ENCODE data around the gene EYA2. TPM values are rescaled to one million over a fixed set of nuclear protein-coding genes. Genes with fewer than 3 reads are reported as not detected.

Gene EYA2
- total and polyA plus RNA-seq, 2 experiments from 2014 or later, result 0.18 TPM; not detected in 1

DNA sequence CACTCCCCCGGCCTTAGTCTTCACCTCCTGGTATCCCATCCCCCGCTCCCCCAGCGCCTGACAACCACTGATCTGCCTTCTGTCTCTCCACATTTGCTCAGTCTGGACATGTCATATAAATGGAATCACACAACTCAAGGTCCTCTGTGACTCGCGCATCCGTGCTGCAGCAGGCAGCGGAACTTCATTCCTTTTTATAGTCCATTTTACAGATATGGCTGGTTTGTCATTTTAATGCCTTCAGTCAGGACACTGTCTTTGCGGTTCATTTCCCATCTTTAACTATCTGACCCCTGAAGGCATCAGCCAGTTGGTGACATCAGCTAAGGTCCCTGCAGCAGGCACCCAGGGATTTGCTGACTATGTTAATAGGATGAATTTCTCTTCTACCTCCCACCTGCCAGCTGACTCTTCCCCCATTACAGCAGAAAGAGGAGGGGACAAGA, 336.2 kb downstream of the EYA2 start:
- H3K27me3 ChIP-seq (replicated peaks; ENCODE audit: insufficient read depth), result no peaks in the 10 kb centered on the region
- H3K9me3 ChIP-seq (ENCODE audit: low read depth), result no peaks in the 10 kb centered on the region
- H3K4me2 ChIP-seq (ENCODE audit: unreplicated experiment), result no peak overlapping the region
- H3K4me1 ChIP-seq (ENCODE audit: insufficient read depth), result peaks cover 9% of the 10 kb centered on the region; the same call in 1 of the 2 replicates
- H3K27ac ChIP-seq, result no peak overlapping the region
- H3K9me2 ChIP-seq (ENCODE audit: insufficient read depth), result no peaks in the 10 kb centered on the region
- 0 out of 2 replicates have a peak, but pooled peaks cover under 1% of the 10 kb centered on the region for H3K79me2 ChIP-seq (ENCODE audit: insufficient read depth)
- in situ Hi-C loops (cut with MboI), result no loop called here
- WGBS, 2 experiments (ENCODE audit: low coverage in 1 of 2, low lambda C conversion rate in 2 of 2, missing lambda C conversion rate in 2 of 2), result 97 to 98% methylated on average over 8 of the region's 8 CpGs
- peaks cover 12% of the 10 kb centered on the region; the same call in 1 of the 2 replicates for H3K36me3 ChIP-seq (ENCODE audit: low read depth)
- TF ChIP-seq EZH2 (IDR thresholded peaks at IDR 0.05; ENCODE audit: insufficient read depth, poor library complexity, severe bottlenecking), result no peak
- no peak for TF ChIP-seq EZH2phosphoT487 (IDR thresholded peaks at IDR 0.05; ENCODE audit: insufficient read depth, low read depth)
- no peaks in the 10 kb centered on the region for H4K20me1 ChIP-seq (ENCODE audit: insufficient read depth)
- H3K9ac ChIP-seq, result no peak overlapping the region
- no peaks in the 10 kb centered on the region; the same call in 1 of the 2 replicates for H3F3A ChIP-seq (ENCODE audit: insufficient read depth)
- H2AFZ ChIP-seq, result no peak overlapping the region
- DNase-seq, result peak; percentile 19
- H3K4me3 ChIP-seq, result no peak overlapping the region

DNA sequence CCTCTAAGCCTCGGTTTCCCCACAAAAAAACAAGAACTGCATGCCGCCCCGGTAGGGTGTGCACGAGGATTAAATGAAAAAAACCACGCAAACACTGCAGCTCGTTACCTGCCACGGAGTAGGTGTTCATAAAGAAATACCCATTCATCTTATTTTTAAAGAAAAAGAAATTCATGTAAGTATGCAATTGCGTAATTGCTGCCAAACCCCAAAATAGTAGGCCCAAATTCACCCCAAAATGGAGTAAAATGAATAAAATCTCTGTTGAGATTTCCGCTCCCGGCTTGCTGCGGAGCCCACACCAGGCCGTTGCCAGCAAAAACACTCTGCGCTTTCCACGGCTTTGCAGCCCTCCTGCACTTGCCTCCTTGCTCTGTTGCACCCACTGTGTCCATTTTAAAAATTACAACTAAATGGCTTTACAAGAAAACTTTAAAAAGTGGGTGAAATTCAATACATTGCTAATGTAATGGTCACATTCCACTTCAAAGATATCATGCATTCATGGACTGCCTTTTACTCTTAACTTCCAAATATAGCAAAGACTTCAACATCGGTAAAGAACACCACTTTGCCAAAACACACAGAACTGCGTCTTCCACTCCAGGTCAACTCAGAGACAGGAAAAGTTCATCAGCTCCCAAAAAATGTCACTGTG, 336.9 kb downstream of the EYA2 start:
- Histone ChIP-seq H2AFZ (no peak overlapping the region), H3K9me3 (ENCODE audit: low read depth) (no peaks in the 10 kb centered on the region), H3K9ac (no peak overlapping the region), H3K27me3 (replicated peaks; ENCODE audit: insufficient read depth) (no peaks in the 10 kb centered on the region), H3K4me2 (ENCODE audit: unreplicated experiment) (peak overlapping the region; percentile 38), H4K20me1 (ENCODE audit: insufficient read depth) (no peaks in the 10 kb centered on the region), H3K27ac (0 out of 2 replicates have a peak overlapping the region, but pooled peaks have one; percentile 12), H3K79me2 (ENCODE audit: insufficient read depth) (peaks cover 8% of the 10 kb centered on the region; the same call in 1 of the 2 replicates), H3F3A (ENCODE audit: insufficient read depth) (no peaks in the 10 kb centered on the region; the same call in 1 of the 2 replicates), H3K9me2 (ENCODE audit: insufficient read depth) (no peaks in the 10 kb centered on the region), H3K36me3 (ENCODE audit: low read depth) (peaks cover 19% of the 10 kb centered on the region; the same call in 1 of the 2 replicates), H3K4me3 (no peak overlapping the region), H3K4me1 (ENCODE audit: insufficient read depth) (peaks cover 9% of the 10 kb centered on the region; the same call in 1 of the 2 replicates)
- peak; percentile 28 for DNase-seq
- 87 to 92% methylated on average over 16 of the region's 16 CpGs for WGBS, 2 experiments (ENCODE audit: low coverage in 1 of 2, low lambda C conversion rate in 2 of 2, missing lambda C conversion rate in 2 of 2)
- TF ChIP-seq EZH2 (IDR thresholded peaks at IDR 0.05; ENCODE audit: insufficient read depth, poor library complexity, severe bottlenecking), result no peak
- no peak for TF ChIP-seq EZH2phosphoT487 (IDR thresholded peaks at IDR 0.05; ENCODE audit: insufficient read depth, low read depth)
- in situ Hi-C loops (cut with MboI), result no loop called here

DNA sequence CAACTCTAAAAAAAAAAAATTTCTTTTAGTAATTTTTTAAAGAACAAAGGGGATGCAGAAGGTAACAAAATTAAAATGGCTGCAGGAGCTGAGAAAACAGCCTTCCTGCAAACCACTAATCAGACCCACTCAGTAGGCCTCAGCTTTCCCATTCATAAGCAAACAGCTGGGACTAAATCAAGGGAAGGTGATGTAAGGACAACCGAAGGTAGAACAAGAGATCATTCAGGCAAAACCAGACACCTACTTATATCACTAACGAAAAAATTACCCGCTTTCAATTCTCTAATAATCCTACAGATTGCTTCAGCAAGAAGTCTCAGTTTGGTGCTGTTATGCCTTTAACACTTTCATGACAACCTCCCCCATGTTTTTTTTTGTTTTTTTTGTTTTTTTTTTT, 337.9 kb downstream of the EYA2 start:
- H3K4me2 ChIP-seq (ENCODE audit: unreplicated experiment), result no peak overlapping the region
- H4K20me1 ChIP-seq (ENCODE audit: insufficient read depth), result no peaks in the 10 kb centered on the region
- WGBS, 2 experiments (ENCODE audit: low coverage in 1 of 2, low lambda C conversion rate in 2 of 2, missing lambda C conversion rate in 2 of 2), result 98 to 100% methylated on average over 3 of the region's 3 CpGs
- no peak for TF ChIP-seq EZH2 (IDR thresholded peaks at IDR 0.05; ENCODE audit: insufficient read depth, poor library complexity, severe bottlenecking)
- TF ChIP-seq EZH2phosphoT487 (IDR thresholded peaks at IDR 0.05; ENCODE audit: insufficient read depth, low read depth), result no peak
- in situ Hi-C loops (cut with MboI), result no loop called here
- H3K4me1 ChIP-seq (ENCODE audit: insufficient read depth), result peaks cover 9% of the 10 kb centered on the region; the same call in 1 of the 2 replicates
- no peak overlapping the region for H2AFZ ChIP-seq
- no peak overlapping the region for H3K9ac ChIP-seq
- H3K79me2 ChIP-seq (ENCODE audit: insufficient read depth), result peaks cover 13% of the 10 kb centered on the region; the same call in 1 of the 2 replicates
- no peak overlapping the region for H3K4me3 ChIP-seq
- H3K27ac ChIP-seq, result no peak overlapping the region
- DNase-seq, result no peak
- peaks cover 18% of the 10 kb centered on the region; the same call in 1 of the 2 replicates for H3K36me3 ChIP-seq (ENCODE audit: low read depth)
- H3K9me3 ChIP-seq (ENCODE audit: low read depth), result no peaks in the 10 kb centered on the region
- H3F3A ChIP-seq (ENCODE audit: insufficient read depth), result no peaks in the 10 kb centered on the region; the same call in 1 of the 2 replicates
- H3K9me2 ChIP-seq (ENCODE audit: insufficient read depth), result no peaks in the 10 kb centered on the region
- no peaks in the 10 kb centered on the region for H3K27me3 ChIP-seq (replicated peaks; ENCODE audit: insufficient read depth)

DNA sequence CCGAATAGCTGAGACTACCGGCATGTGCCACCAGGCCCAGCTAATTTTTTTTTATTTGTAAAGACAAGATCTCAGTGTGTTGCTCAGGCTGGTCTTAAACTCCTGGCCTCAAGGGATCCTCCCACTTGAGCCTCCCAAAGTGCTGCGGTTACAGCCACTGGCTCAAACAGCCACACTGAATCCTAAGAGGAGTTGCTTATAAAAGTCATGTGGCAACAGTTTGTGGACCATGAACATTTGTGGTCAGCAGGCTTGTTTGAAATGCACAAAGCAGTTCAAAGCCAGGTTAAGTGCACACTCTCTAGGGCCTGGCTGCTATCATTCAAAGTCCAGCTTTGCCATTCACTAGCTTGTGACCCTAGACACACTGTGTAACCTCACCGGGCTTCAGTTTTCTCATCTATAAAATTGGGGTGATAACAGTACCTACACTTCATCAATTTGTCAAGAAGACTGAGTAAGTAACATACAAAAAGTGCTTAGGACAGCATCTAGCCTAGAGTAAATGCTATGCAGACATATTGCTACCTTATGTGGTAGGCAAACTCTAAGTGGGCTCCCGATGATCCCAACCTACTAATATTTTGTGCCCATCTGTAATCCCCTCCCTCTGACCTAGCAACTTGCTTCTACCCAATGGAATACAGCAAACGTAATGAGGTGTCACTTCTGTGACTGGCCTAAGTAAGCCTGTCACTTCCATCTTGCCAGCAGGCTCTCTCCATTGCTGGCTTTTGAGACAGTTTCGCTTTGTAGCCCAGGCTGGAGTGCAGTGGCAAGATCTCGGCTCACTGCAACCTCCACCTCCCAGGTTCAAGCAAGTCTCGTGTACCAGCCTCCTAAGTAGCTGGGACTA, 338.9 kb downstream of the EYA2 start:
- no peaks in the 10 kb centered on the region; the same call in 1 of the 2 replicates for H3F3A ChIP-seq (ENCODE audit: insufficient read depth)

More for the DNA sequence above, 338.9 kb downstream of the EYA2 start:
- no peak overlapping the region for H3K4me2 ChIP-seq (ENCODE audit: unreplicated experiment)
- no peak overlapping the region for H3K4me3 ChIP-seq
- H4K20me1 ChIP-seq (ENCODE audit: insufficient read depth), result no peaks in the 10 kb centered on the region
- no peak overlapping the region for H3K9ac ChIP-seq
- peaks cover 22% of the 10 kb centered on the region; the same call in 1 of the 2 replicates for H3K79me2 ChIP-seq (ENCODE audit: insufficient read depth)
- in situ Hi-C loops (cut with MboI), result no loop called here
- no peaks in the 10 kb centered on the region for H3K9me3 ChIP-seq (ENCODE audit: low read depth)
- no peaks in the 10 kb centered on the region for H3K27me3 ChIP-seq (replicated peaks; ENCODE audit: insufficient read depth)
- H3K4me1 ChIP-seq (ENCODE audit: insufficient read depth), result peaks cover 9% of the 10 kb centered on the region; the same call in 1 of the 2 replicates
- no peak for DNase-seq
- H2AFZ ChIP-seq, result no peak overlapping the region
- no peak overlapping the region for H3K27ac ChIP-seq
- H3K36me3 ChIP-seq (ENCODE audit: low read depth), result peaks cover 26% of the 10 kb centered on the region; the same call in 1 of the 2 replicates
- no peaks in the 10 kb centered on the region for H3K9me2 ChIP-seq (ENCODE audit: insufficient read depth)
- WGBS, 2 experiments (ENCODE audit: low coverage in 1 of 2, low lambda C conversion rate in 2 of 2, missing lambda C conversion rate in 2 of 2), result 89 to 93% methylated on average over 9 of the region's 9 CpGs
- TF ChIP-seq EZH2phosphoT487 (IDR thresholded peaks at IDR 0.05; ENCODE audit: insufficient read depth, low read depth), result no peak
- TF ChIP-seq EZH2 (IDR thresholded peaks at IDR 0.05; ENCODE audit: insufficient read depth, poor library complexity, severe bottlenecking), result no peak

Data from GM23248 (cell line).